HEK293T (cell line): ENCODE results near the gene OPCML.

ENCODE experiments used
- CTCF ChIA-PET: fragments of 350-600 bp; formaldehyde crosslinking; extraction: SDS; loops from one replicate; lab custom pipeline; 2021; ENCODE audit warnings: antibody characterized with exemption, inconsistent platforms; lab: Yijun Ruan, JAX
- POLR2A ChIA-PET: fragments of 350-600 bp; formaldehyde crosslinking; extraction: SDS; loops from one replicate; lab custom pipeline; 2020; ENCODE audit warnings: antibody characterized with exemption, inconsistent platforms; lab: Yijun Ruan, JAX
- DNase-seq: peaks from one replicate; pipeline ENCODE4 v3.0.0; 2012; ENCODE audit warnings: mixed read lengths; ENCODE audit errors: extremely low spot score
- ARNT ChIP-seq: fragments of 450-650 bp; IDR thresholded peaks from 2 replicates; pipeline ENCODE4 v1.6.1; 2017; ENCODE audit warnings: mild to moderate bottlenecking
- BHLHE40 ChIP-seq: fragments of 450-650 bp; IDR thresholded peaks from 2 replicates; pipeline ENCODE4 v1.6.1; 2016; ENCODE audit warnings: mild to moderate bottlenecking, moderate library complexity, borderline replicate concordance
- CTBP1 ChIP-seq: fragments of 450-650 bp; IDR thresholded peaks from 2 replicates; pipeline ENCODE4 v1.6.1; 2016; ENCODE audit warnings: borderline replicate concordance
- ELF4 ChIP-seq: fragments of 450-650 bp; IDR thresholded peaks from 2 replicates; pipeline ENCODE4 v1.6.1; 2017; ENCODE audit warnings: antibody characterized with exemption
- FOXA1 ChIP-seq: fragments of 450-650 bp; IDR thresholded peaks from 2 replicates; pipeline ENCODE4 v1.6.1; 2016; ENCODE audit warnings: mild to moderate bottlenecking
- FOXK2 ChIP-seq: fragments of 450-650 bp; IDR thresholded peaks from 2 replicates; pipeline ENCODE4 v1.6.1; 2016; ENCODE audit warnings: mild to moderate bottlenecking
- FOXM1 ChIP-seq: fragments of 450-650 bp; IDR thresholded peaks from 2 replicates; pipeline ENCODE4 v1.6.1; 2017; ENCODE audit warnings: mild to moderate bottlenecking, borderline replicate concordance
- HDGF ChIP-seq: fragments of 450-650 bp; IDR thresholded peaks from 2 replicates; pipeline ENCODE4 v1.6.1; 2017; ENCODE audit warnings: antibody characterized with exemption, borderline replicate concordance
- L3MBTL2 ChIP-seq: fragments of 450-650 bp; conservative IDR thresholded peaks from 2 replicates; pipeline ENCODE4 v1.6.1; 2016; ENCODE audit warnings: mild to moderate bottlenecking
- LEF1 ChIP-seq: fragments of 450-650 bp; IDR thresholded peaks from 2 replicates; pipeline ENCODE4 v1.6.1; 2017; ENCODE audit warnings: mild to moderate bottlenecking, borderline replicate concordance
- NFRKB ChIP-seq: fragments of 450-650 bp; IDR thresholded peaks from 2 replicates; pipeline ENCODE4 v1.6.1; 2016; ENCODE audit warnings: mild to moderate bottlenecking, moderate library complexity
- PKNOX1 ChIP-seq: fragments of 450-650 bp; IDR thresholded peaks from 2 replicates; pipeline ENCODE4 v1.6.1; 2016
- SP1 ChIP-seq: fragments of 450-650 bp; IDR thresholded peaks from 2 replicates; pipeline ENCODE4 v1.6.1; 2017
- SUZ12 ChIP-seq: fragments of 450-650 bp; IDR thresholded peaks from 2 replicates; pipeline ENCODE4 v1.6.1; 2016; ENCODE audit warnings: mild to moderate bottlenecking
- TARDBP ChIP-seq: fragments of 450-650 bp; IDR thresholded peaks from 2 replicates; pipeline ENCODE4 v1.6.1; 2016
- ZNF384 ChIP-seq: fragments of 450-650 bp; IDR thresholded peaks from 2 replicates; pipeline ENCODE4 v1.6.1; 2016

Gene OPCML

GRCh38 chr11:132894606-132895005 is 637.7 kb downstream of the OPCML start:
- CTCF ChIA-PET: no interaction called here

GRCh38 chr11:132892876-132893275 is 639.4 kb downstream of the OPCML start:
- TF ChIP-seq HDGF (no peak), TARDBP (no peak), ARNT (no peak), CTBP1 (no peak), SP1 (no peak), FOXM1 (no peak), PKNOX1 (no peak), LEF1 (no peak), FOXK2 (no peak), SUZ12 (no peak), BHLHE40 (no peak), NFRKB (no peak), L3MBTL2 (no peak), ZNF384 (no peak), ELF4 (no peak), FOXA1 (no peak)
- DNase-seq: no peak
- CTCF ChIA-PET: no interaction called here
- POLR2A ChIA-PET: no interaction called here

More at GRCh38 chr11:132894606-132895005, 637.7 kb downstream of the OPCML start:
- POLR2A ChIA-PET: no interaction called here
- no peak for DNase-seq
- TF ChIP-seq CTBP1 (no peak), ARNT (no peak), LEF1 (no peak), FOXM1 (no peak), ELF4 (no peak), SP1 (no peak), PKNOX1 (no peak), BHLHE40 (no peak), NFRKB (no peak), L3MBTL2 (no peak), SUZ12 (no peak), FOXA1 (no peak), HDGF (no peak), FOXK2 (no peak), ZNF384 (no peak), TARDBP (no peak)

GRCh38 chr11:132888226-132888625 is 644.1 kb downstream of the OPCML start:
- no peak for DNase-seq
- ChIA-PET POLR2A (no interaction called here), CTCF (no interaction called here)
- TF ChIP-seq ARNT (no peak), HDGF (no peak), ELF4 (no peak)

- no peak for DNase-seq
- POLR2A ChIA-PET: no interaction called here
Measured at GRCh38 chr11:132886335-132886734, 646.0 kb downstream of the OPCML start.

GRCh38 chr11:132883241-132883640 is 649.1 kb downstream of the OPCML start:
- ChIA-PET POLR2A (no interaction called here), CTCF (no interaction called here)
- DNase-seq: no peak
- TF ChIP-seq LEF1 (no peak), FOXK2 (no peak), PKNOX1 (no peak), NFRKB (no peak)

More at GRCh38 chr11:132886335-132886734, 646.0 kb downstream of the OPCML start:
- TF ChIP-seq ZNF384: no peak
- no peak for TF ChIP-seq BHLHE40
- TF ChIP-seq ELF4: no peak
- no peak for TF ChIP-seq LEF1
- no peak for TF ChIP-seq PKNOX1
- TF ChIP-seq SP1: no peak
- no peak for TF ChIP-seq TARDBP
- TF ChIP-seq FOXK2: no peak
- TF ChIP-seq HDGF: no peak
- CTCF ChIA-PET: no interaction called here

GRCh38 chr11:132881622-132882021 is 650.7 kb downstream of the OPCML start:
- POLR2A ChIA-PET: no interaction called here
- TF ChIP-seq PKNOX1 (no peak), SP1 (no peak), ELF4 (no peak), ARNT (no peak)
- DNase-seq: no peak
- CTCF ChIA-PET: no interaction called here
